Right atrium auricular region (tissue), 2 donors: Measurements from ENCODE around the gene TREML1. TPM values are rescaled to one million over a fixed set of nuclear protein-coding genes. Genes with fewer than 3 reads are reported as not detected.

Experiments used
- DNase-seq: peaks from one replicate; pipeline ENCODE4 v3.0.0-alpha.2; 2019; ENCODE audit warnings: low spot score
- H3K27ac ChIP-seq, 2 donors: fragments of 200-600 bp; sonication (generic); 1 replicate in 1 of 2; 2 replicates in 1 of 2; pipeline ENCODE4 v1.5.1; 2016 to 2019
- H3K27me3 ChIP-seq, 2 donors: fragments of 200-600 bp; sonication (generic); one replicate each; pipeline versions ENCODE4 v1.5.1 to v1.6.0; 2017 to 2019
- H3K36me3 ChIP-seq: fragments of 200-600 bp; sonication (generic); one replicate; pipeline ENCODE4 v1.5.1; 2016
- H3K4me1 ChIP-seq, 2 donors: fragments of 200-600 bp; sonication (generic); one replicate each; pipeline versions ENCODE4 v1.5.1 to v1.6.0; 2017 to 2019
- H3K4me3 ChIP-seq, 2 donors: fragments of 200-600 bp; sonication (generic); 1 replicate in 1 of 2; 2 replicates in 1 of 2; pipeline ENCODE4 v1.5.1; 2017 to 2019; ENCODE audit warnings: mild to moderate bottlenecking in 1 of 2, moderate library complexity in 1 of 2
- H3K9me3 ChIP-seq, 2 donors: fragments of 200-600 bp; sonication (generic); one replicate each; pipeline ENCODE4 v1.5.1; 2019
- total RNA-seq, 2 donors: library from RNA; depleted of rRNA; stranded (reverse); fragments of >200 nt; gene quantifications; one replicate each; pipeline ENCODE4 v1.1.0, GENCODE V29; 2016
- TF ChIP-seq, protein P1 (sequence below), 2 donors: fragments of 200-600 bp; sonication (generic); IDR thresholded peaks; one replicate each; pipeline ENCODE4 v1.5.1; 2019; ENCODE audit warnings: antibody characterized with exemption in 2 of 2

The TREML1 gene
- total RNA-seq, 2 donors from 2014 or later, result not detected

DNA sequence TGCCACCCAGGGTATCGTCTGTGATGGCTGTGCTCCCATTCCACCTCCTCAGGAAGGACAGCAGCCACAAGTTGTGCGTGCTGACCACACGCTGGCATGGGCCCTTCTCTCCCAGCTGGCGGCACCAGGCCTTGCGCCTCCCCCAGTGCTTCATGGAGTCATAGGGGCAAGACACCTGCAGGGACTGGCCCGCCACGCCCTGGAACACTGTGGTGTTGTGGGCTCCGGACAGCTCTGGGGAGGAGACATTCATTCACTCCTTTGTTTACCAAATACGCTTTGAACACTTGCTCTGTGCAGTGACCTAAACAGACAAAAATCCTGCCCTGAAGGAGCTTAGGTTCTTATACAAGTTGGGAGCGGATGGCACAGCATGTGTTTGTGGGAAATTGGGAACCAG lies 7.2 kb upstream of the TREML1 start:
- Histone ChIP-seq H3K27ac (no peak overlapping the region), H3K4me3 (no peak overlapping the region), H3K36me3 (no peaks in the 10 kb centered on the region), H3K4me1 (no peaks in the 10 kb centered on the region), H3K9me3 (no peaks in the 10 kb centered on the region), H3K27me3 (no peaks in the 10 kb centered on the region)
- TF ChIP-seq, protein P1, sequence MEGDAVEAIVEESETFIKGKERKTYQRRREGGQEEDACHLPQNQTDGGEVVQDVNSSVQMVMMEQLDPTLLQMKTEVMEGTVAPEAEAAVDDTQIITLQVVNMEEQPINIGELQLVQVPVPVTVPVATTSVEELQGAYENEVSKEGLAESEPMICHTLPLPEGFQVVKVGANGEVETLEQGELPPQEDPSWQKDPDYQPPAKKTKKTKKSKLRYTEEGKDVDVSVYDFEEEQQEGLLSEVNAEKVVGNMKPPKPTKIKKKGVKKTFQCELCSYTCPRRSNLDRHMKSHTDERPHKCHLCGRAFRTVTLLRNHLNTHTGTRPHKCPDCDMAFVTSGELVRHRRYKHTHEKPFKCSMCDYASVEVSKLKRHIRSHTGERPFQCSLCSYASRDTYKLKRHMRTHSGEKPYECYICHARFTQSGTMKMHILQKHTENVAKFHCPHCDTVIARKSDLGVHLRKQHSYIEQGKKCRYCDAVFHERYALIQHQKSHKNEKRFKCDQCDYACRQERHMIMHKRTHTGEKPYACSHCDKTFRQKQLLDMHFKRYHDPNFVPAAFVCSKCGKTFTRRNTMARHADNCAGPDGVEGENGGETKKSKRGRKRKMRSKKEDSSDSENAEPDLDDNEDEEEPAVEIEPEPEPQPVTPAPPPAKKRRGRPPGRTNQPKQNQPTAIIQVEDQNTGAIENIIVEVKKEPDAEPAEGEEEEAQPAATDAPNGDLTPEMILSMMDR (IDR thresholded peaks at IDR 0.05), result no peak
- no peak for DNase-seq

DNA sequence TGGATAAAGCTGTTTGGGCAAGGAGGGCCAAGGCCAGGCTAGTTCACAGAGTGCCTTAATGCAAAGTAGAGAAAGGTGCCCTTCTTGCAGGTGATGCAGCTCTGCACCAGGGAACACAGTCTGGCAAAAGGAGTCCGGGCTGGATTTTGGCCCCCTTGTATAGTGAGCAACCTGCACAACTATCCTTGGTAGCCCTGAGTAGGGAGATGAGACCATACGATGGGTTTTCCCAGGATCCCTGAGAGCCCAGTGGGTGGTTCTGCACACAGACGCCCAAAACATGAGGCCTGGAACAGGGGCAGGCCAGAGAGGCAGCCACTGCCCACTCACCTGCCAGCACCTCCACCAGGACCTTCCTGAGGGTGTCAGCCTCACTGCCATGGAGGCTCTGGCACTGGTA lies 6.8 kb upstream of the TREML1 start:
- Histone ChIP-seq H3K4me1 (no peaks in the 10 kb centered on the region), H3K36me3 (no peaks in the 10 kb centered on the region), H3K9me3 (no peaks in the 10 kb centered on the region), H3K27ac (no peak overlapping the region), H3K4me3 (no peak overlapping the region), H3K27me3 (no peaks in the 10 kb centered on the region)
- no peak for DNase-seq
- TF ChIP-seq, protein P1 (IDR thresholded peaks at IDR 0.05), result no peak

DNA sequence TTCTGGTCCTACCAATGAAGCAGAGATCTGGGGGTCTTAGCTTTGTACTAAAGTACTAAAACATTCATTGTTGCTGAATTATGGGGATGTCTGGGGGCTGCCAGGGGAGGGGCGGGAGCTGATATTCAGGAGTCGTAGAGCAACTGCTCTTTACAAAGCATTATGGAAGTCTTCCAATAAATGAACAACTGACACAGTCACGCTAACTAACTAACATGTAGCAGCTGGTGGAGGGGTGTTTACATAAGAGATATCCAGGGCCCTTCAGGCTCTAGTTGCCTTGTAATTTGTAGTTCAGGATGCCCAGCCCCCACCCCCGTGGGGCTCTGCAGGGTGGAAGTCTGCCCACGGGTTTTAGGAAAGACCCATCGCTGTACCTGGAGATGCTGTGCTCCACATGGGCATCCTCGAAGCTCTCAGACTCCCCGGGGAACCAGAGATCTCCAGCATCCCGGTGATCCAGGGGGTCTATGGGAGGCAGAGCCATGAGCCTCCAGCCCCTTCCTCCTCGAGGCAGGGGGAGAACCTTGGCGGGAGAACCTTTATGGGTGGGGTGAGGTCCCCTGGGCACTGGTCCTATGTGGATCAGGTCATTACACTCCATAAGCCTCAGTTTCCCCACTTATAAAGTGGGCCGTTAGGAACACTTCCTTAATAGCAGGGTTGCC lies 5.4 kb upstream of the TREML1 start:
- H3K36me3 ChIP-seq, result no peaks in the 10 kb centered on the region
- no peaks in the 10 kb centered on the region for H3K4me1 ChIP-seq
- H3K27ac ChIP-seq, result no peak overlapping the region
- TF ChIP-seq, protein P1 (IDR thresholded peaks at IDR 0.05), result no peak
- H3K27me3 ChIP-seq, result no peaks in the 10 kb centered on the region
- no peak for DNase-seq
- no peak overlapping the region for H3K4me3 ChIP-seq
- H3K9me3 ChIP-seq, result no peaks in the 10 kb centered on the region

DNA sequence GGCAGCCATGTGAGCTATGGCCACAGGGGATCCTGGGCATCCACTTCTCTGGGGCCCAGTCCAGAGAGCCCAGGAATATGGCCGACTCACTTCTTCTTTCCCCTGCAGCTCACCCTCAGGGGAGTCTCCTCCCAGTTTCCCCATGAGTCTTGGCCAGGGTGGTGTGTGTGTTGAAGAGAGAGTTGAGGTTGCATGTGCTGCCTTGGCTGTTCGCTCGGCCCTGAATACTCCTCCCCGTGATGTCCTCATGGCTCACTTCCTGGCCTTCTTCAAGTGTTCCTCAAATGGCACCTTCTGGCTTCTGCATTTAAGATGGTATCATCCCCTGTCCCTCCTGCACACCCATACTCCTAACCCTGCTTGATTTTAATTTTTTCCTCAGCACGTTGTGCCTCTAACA lies 3.2 kb upstream of the TREML1 start:
- DNase-seq, result no peak
- TF ChIP-seq, protein P1 (IDR thresholded peaks at IDR 0.05), result no peak

DNA sequence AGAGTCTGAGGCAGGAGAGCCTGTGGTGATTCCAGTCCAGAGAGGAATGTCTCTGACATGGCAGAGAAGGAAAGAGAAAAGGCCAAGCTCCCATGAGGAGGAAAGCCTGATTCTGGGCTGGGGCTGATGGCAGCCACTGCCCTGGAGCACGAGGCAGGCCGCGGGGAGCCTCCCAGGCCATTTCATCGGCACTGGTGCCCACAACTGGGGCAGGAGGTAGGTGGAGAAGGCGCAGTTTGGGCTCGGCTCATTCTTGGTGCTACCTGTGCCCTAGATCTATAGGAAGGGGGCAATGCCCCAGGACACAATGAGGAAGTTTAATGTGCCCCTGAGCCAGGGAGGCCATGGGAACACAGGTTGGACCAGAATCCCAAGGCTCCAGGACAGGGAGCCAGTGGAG lies 2.6 kb upstream of the TREML1 start:
- Histone ChIP-seq H3K4me1 (no peaks in the 10 kb centered on the region), H3K27me3 (no peaks in the 10 kb centered on the region), H3K27ac (no peak overlapping the region), H3K9me3 (no peaks in the 10 kb centered on the region), H3K36me3 (no peaks in the 10 kb centered on the region), H3K4me3 (no peak overlapping the region)
- TF ChIP-seq, protein P1 (IDR thresholded peaks at IDR 0.05), result no peak
- no peak for DNase-seq

More for the DNA sequence above, 3.2 kb upstream of the TREML1 start:
- H3K4me3 ChIP-seq, result no peak overlapping the region
- no peaks in the 10 kb centered on the region for H3K4me1 ChIP-seq
- H3K27ac ChIP-seq, result no peak overlapping the region
- no peaks in the 10 kb centered on the region for H3K9me3 ChIP-seq
- H3K27me3 ChIP-seq, result no peaks in the 10 kb centered on the region
- no peaks in the 10 kb centered on the region for H3K36me3 ChIP-seq

DNA sequence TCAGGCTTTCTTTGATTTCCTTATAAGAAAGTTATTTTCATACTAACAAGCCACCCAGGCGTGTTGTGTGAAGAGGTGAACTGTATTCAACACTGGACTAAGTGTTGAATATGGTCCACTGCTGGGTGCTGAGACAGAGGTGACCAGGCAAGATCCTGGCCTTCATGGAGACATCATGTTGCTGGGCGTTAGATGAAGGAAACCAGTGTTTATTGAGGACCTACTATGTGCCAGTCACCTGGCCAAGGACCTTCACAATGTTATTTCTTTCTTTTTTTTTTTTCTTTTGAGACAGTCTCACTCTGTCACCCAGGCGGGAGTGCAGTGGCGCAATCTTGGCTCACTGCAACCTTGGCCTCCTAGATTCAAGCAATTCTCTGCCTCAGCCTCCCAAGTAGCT lies 1.9 kb upstream of the TREML1 start:
- no peak overlapping the region for H3K27ac ChIP-seq
- no peak for DNase-seq
- H3K9me3 ChIP-seq, result no peaks in the 10 kb centered on the region
- no peaks in the 10 kb centered on the region for H3K4me1 ChIP-seq
- H3K36me3 ChIP-seq, result no peaks in the 10 kb centered on the region
- TF ChIP-seq, protein P1 (IDR thresholded peaks at IDR 0.05), result no peak
- H3K27me3 ChIP-seq, result no peaks in the 10 kb centered on the region
- no peak overlapping the region for H3K4me3 ChIP-seq
